Small intestine (tissue), 7 donors: Measurements from ENCODE around the gene NCBP1. TPM values are rescaled to one million over a fixed set of nuclear protein-coding genes. Genes with fewer than 3 reads are reported as not detected.

Experiments
- DNase-seq, 2 donors: peaks; one replicate each; pipeline versions ENCODE4 v3.0.0 to v3.0.0-alpha.2; 2013
- FAIRE-seq: peaks from 2 replicates; lab custom pipeline; 2012; peaks lifted over from hg19 to GRCh38; lab: Jason Lieb, UNC
- H3K27ac ChIP-seq, 3 donors: one replicate each; pipeline ENCODE4 v1.5.1; 2013; ENCODE audit warnings: low read length in 2 of 3, mild to moderate bottlenecking in 2 of 3, control low read depth in 1 of 3, inconsistent platforms in 1 of 3, low read depth in 1 of 3, moderate library complexity in 1 of 3
- H3K27me3 ChIP-seq, 3 donors: one replicate each; pipeline ENCODE4 v1.6.1; 2013; ENCODE audit warnings: low read length in 3 of 3, inconsistent platforms in 1 of 3; ENCODE audit not compliant: control insufficient read depth in 3 of 3, insufficient read depth in 3 of 3
- H3K36me3 ChIP-seq, 3 donors: one replicate each; pipeline ENCODE4 v1.6.1; 2013; ENCODE audit warnings: low read length in 3 of 3, inconsistent platforms in 1 of 3, low read depth in 1 of 3, mild to moderate bottlenecking in 1 of 3, moderate library complexity in 1 of 3; ENCODE audit not compliant: control insufficient read depth in 3 of 3, insufficient read depth in 2 of 3
- H3K4me1 ChIP-seq, 3 donors: one replicate each; pipeline ENCODE4 v1.6.1; 2013; ENCODE audit warnings: low read length in 2 of 3, inconsistent platforms in 1 of 3, low read depth in 1 of 3, mild to moderate bottlenecking in 1 of 3, moderate library complexity in 1 of 3; ENCODE audit not compliant: control insufficient read depth in 3 of 3, insufficient read depth in 2 of 3
- H3K4me3 ChIP-seq, 3 donors: one replicate each; pipeline ENCODE4 v1.5.1; 2013; ENCODE audit warnings: low read length in 3 of 3, control low read depth in 1 of 3, inconsistent platforms in 1 of 3, low read depth in 1 of 3, mild to moderate bottlenecking in 1 of 3, moderate library complexity in 1 of 3
- H3K9me3 ChIP-seq, 2 donors: one replicate each; pipeline ENCODE4 v1.6.1; 2013; ENCODE audit warnings: low read depth in 1 of 2, low read length in 1 of 2; ENCODE audit not compliant: control insufficient read depth in 2 of 2, insufficient read depth in 1 of 2
- WGBS, 3 donors: extraction: QIAGEN DNeasy Blood & Tissue Kit; methylation state at CpG; one replicate each; pipeline ENCODE4 v1.1.7; 2013; 5-methylcytosine and 5-hydroxymethylcytosine counted together
- polyA plus RNA-seq, 4 donors: library from polyadenylated mRNA; stranded (reverse) in 3 of 4; unstranded in 1 of 4; fragments of 200-250 nt in 3 of 4; fragments of 120-200 nt in 1 of 4; gene quantifications; one replicate each; pipeline versions ENCODE4 v1.2.1 to v1.2.3, GENCODE V29; 2013
- donor health status: healthy with polysubstance abuse.
- donor health status: control.
- donor health status: control.
- donor health status: Bipolar disorder and iron deficiency.
- donor health status: healthy.

The NCBP1 gene
- polyA plus RNA-seq, 4 donors = 5.9 to 29.7 (median 11.0) TPM

- H3K36me3 ChIP-seq = peaks cover 0 to 9% (median 4%) of the 10 kb centered on the region in 3 donors
- H3K4me1 ChIP-seq = peaks cover 0 to 6% (median 0%) of the 10 kb centered on the region in 3 donors
- no peaks in the 10 kb centered on the region for H3K27me3 ChIP-seq
- no peaks in the 10 kb centered on the region for H3K9me3 ChIP-seq
- H3K27ac ChIP-seq = no peak overlapping the region
- no peak overlapping the region for H3K4me3 ChIP-seq
- no peak for FAIRE-seq
- no peak for DNase-seq
- 69 to 92% (median 87%) methylated on average over 4 of the region's 4 CpGs for WGBS, 3 donors
Observed at GRCh38 chr9:97596906-97597305, 36.7 kb upstream of the NCBP1 start.

- 21 to 23% (median 21%) methylated on average over 11 of the region's 11 CpGs for WGBS, 3 donors
- FAIRE-seq (no peak), DNase-seq (peak; percentile 85 to 88)
- Histone ChIP-seq H3K36me3 (peaks cover 0 to 18% (median 9%) of the 10 kb centered on the region in 3 donors), H3K27me3 (no peaks in the 10 kb centered on the region), H3K4me3 (no peak overlapping the region), H3K9me3 (no peaks in the 10 kb centered on the region), H3K27ac (no peak overlapping the region), H3K4me1 (peaks cover 0 to 6% (median 0%) of the 10 kb centered on the region in 3 donors)
Observed at GRCh38 chr9:97598461-97599288, 34.9 kb upstream of the NCBP1 start.

GRCh38 chr9:97599314-97599846 lies 34.2 kb upstream of the NCBP1 start:
- no peak for FAIRE-seq
- no peak overlapping the region for H3K4me3 ChIP-seq
- H3K27me3 ChIP-seq = no peaks in the 10 kb centered on the region
- H3K36me3 ChIP-seq = peaks cover 0 to 22% (median 9%) of the 10 kb centered on the region in 3 donors
- DNase-seq = no peak
- 75 to 76% (median 76%) methylated on average over 7 of the region's 7 CpGs for WGBS, 3 donors
- H3K4me1 ChIP-seq = peaks cover 0 to 6% (median 0%) of the 10 kb centered on the region in 3 donors
- H3K27ac ChIP-seq = no peak overlapping the region
- no peaks in the 10 kb centered on the region for H3K9me3 ChIP-seq

GRCh38 chr9:97600531-97601227 lies 32.9 kb upstream of the NCBP1 start:
- H3K27ac ChIP-seq = no peak overlapping the region
- H3K4me1 ChIP-seq = peaks cover 0 to 6% (median 0%) of the 10 kb centered on the region in 3 donors
- no peak overlapping the region for H3K4me3 ChIP-seq
- 94 to 97% (median 95%) methylated on average over 8 of the region's 8 CpGs for WGBS, 3 donors
- no peaks in the 10 kb centered on the region for H3K27me3 ChIP-seq
- DNase-seq (no peak), FAIRE-seq (no peak)
- H3K9me3 ChIP-seq = no peaks in the 10 kb centered on the region
- peaks cover 5 to 34% (median 9%) of the 10 kb centered on the region in 3 donors for H3K36me3 ChIP-seq

GRCh38 chr9:97601228-97601898 lies 32.3 kb upstream of the NCBP1 start:
- H3K27ac ChIP-seq = no peak overlapping the region
- H3K4me3 ChIP-seq = no peak overlapping the region
- no peaks in the 10 kb centered on the region for H3K9me3 ChIP-seq
- peaks cover 0 to 6% (median 0%) of the 10 kb centered on the region in 3 donors for H3K4me1 ChIP-seq
- DNase-seq (peak in 1 of 2 donors; percentile 54), FAIRE-seq (no peak)
- H3K27me3 ChIP-seq = no peaks in the 10 kb centered on the region
- WGBS, 3 donors = 79 to 91% (median 86%) methylated on average over 7 of the region's 7 CpGs
- H3K36me3 ChIP-seq = peaks cover 5 to 37% (median 9%) of the 10 kb centered on the region in 3 donors

- peaks cover 0 to 6% (median 0%) of the 10 kb centered on the region in 3 donors for H3K4me1 ChIP-seq
- FAIRE-seq (no peak), DNase-seq (no peak)
- peaks cover 5 to 40% (median 9%) of the 10 kb centered on the region in 3 donors for H3K36me3 ChIP-seq
- H3K4me3 ChIP-seq = no peak overlapping the region
- H3K27me3 ChIP-seq = no peaks in the 10 kb centered on the region
- H3K27ac ChIP-seq = no peak overlapping the region
- WGBS, 3 donors = 87 to 93% (median 90%) methylated on average over 10 of the region's 10 CpGs
- no peaks in the 10 kb centered on the region for H3K9me3 ChIP-seq
Observed at GRCh38 chr9:97602430-97602829, 31.2 kb upstream of the NCBP1 start.

- Histone ChIP-seq H3K27me3 (no peaks in the 10 kb centered on the region), H3K4me3 (no peak overlapping the region), H3K9me3 (no peaks in the 10 kb centered on the region), H3K36me3 (peaks cover 7 to 47% (median 9%) of the 10 kb centered on the region in 3 donors), H3K4me1 (peaks cover 0 to 6% (median 0%) of the 10 kb centered on the region in 3 donors), H3K27ac (no peak overlapping the region)
- WGBS, 3 donors = 95% methylated on average over 17 of the region's 17 CpGs
- DNase-seq (no peak), FAIRE-seq (no peak)
Observed at GRCh38 chr9:97604901-97605645, 28.5 kb upstream of the NCBP1 start.
